Hepatocyte (in vitro differentiated cells): ENCODE measurements around the gene HSD17B8.

ENCODE experiments used
- EZH2 ChIP-seq: fragments of 200-600 bp; sonication (generic); IDR thresholded peaks from 2 replicates; pipeline ENCODE4 v1.6.1; 2016; ENCODE audit warnings: antibody characterized with exemption, mild to moderate bottlenecking, borderline replicate concordance
- EZH2phosphoT487 ChIP-seq: fragments of 200-600 bp; sonication (generic); IDR thresholded peaks from one replicate; pipeline ENCODE4 v1.6.1; 2018; ENCODE audit warnings: antibody characterized with exemption, mild to moderate bottlenecking, low read depth, moderate library complexity; ENCODE audit not compliant: unreplicated experiment, severe bottlenecking
- TF ChIP-seq, protein P1 (sequence below): fragments of 200-600 bp; sonication (generic); IDR thresholded peaks from 2 replicates; pipeline ENCODE4 v1.5.1; 2016; ENCODE audit warnings: antibody characterized with exemption, mild to moderate bottlenecking; ENCODE audit not compliant: poor library complexity

DNA sequence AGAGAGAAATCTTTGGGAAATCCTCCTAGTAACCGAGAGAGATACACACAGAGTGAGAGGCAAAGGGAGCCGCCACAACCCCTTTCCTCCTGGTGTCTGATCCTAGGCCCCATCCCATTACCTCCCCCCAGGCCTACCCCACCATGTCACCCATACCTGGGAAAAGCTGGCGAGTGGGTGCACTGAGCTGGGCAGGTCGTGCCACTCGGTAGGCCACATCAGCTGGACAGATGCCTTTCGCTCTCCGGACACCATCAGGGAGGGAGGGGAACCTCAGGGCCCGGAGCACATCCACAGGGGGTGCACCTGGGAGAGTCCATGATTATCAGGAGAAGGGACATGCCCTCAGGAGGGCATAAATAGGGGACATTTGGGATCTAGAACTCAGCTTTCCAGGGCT is 15.3 kb upstream of the HSD17B8 start:
- TF ChIP-seq, protein P1, sequence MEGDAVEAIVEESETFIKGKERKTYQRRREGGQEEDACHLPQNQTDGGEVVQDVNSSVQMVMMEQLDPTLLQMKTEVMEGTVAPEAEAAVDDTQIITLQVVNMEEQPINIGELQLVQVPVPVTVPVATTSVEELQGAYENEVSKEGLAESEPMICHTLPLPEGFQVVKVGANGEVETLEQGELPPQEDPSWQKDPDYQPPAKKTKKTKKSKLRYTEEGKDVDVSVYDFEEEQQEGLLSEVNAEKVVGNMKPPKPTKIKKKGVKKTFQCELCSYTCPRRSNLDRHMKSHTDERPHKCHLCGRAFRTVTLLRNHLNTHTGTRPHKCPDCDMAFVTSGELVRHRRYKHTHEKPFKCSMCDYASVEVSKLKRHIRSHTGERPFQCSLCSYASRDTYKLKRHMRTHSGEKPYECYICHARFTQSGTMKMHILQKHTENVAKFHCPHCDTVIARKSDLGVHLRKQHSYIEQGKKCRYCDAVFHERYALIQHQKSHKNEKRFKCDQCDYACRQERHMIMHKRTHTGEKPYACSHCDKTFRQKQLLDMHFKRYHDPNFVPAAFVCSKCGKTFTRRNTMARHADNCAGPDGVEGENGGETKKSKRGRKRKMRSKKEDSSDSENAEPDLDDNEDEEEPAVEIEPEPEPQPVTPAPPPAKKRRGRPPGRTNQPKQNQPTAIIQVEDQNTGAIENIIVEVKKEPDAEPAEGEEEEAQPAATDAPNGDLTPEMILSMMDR, result no peak
- no peak for TF ChIP-seq EZH2phosphoT487
- TF ChIP-seq EZH2, result no peak
